ENCODE results near the gene MTCH1. TPM values are rescaled to one million over a fixed set of nuclear protein-coding genes. Genes with fewer than 3 reads are reported as not detected.

The MTCH1 gene
- total and polyA plus RNA-seq, 9 of the 15 experiments (the other 6 are each of a cell fraction or from before 2014, with no cell fraction given): 7.9 to 161 (median 118) TPM

- TF ChIP-seq DPF2 (IDR thresholded peaks at IDR 0.05): no peak
- TF ChIP-seq ARID4B (CRISPR knock-in tag; IDR thresholded peaks at IDR 0.05): peak; percentile 36; the same call in 1 of the 2 replicates
- TF ChIP-seq IRF9 (tag; IDR thresholded peaks at IDR 0.05): no peak
- no peak for TF ChIP-seq ZNF408 (CRISPR knock-in tag; IDR thresholded peaks at IDR 0.05; ENCODE audit: low read depth)
- TF ChIP-seq NFE2 (IDR thresholded peaks at IDR 0.05; ENCODE audit: low read depth): no peak
- peak; percentile 45; the same call in 1 of the 2 replicates for TF ChIP-seq NFIC (IDR thresholded peaks at IDR 0.05)
- TF ChIP-seq ZNF609 (CRISPR knock-in tag; IDR thresholded peaks at IDR 0.05; ENCODE audit: borderline replicate concordance): no peak
- TF ChIP-seq CBFB (CRISPR knock-in tag; IDR thresholded peaks at IDR 0.05): peak; percentile 9; the same call in 1 of the 2 replicates
- peak; percentile 93 for TF ChIP-seq BCOR (IDR thresholded peaks at IDR 0.05)
- no peak for TF ChIP-seq NR2C2 (CRISPR knock-in tag; IDR thresholded peaks at IDR 0.05)
- TF ChIP-seq NR2C2 (tag; IDR thresholded peaks at IDR 0.05): peak; percentile 21; the same call in 1 of the 2 replicates
- no peak for TF ChIP-seq STAT5B (CRISPR knock-in tag; IDR thresholded peaks at IDR 0.05)
- peak; percentile 93 for TF ChIP-seq ZFP36 (IDR thresholded peaks at IDR 0.05; ENCODE audit: low read depth, low read length, partially characterized antibody)
Measured at GRCh38 chr6:37033819-37034795, 48.1 kb upstream of the MTCH1 start (continued).
